ENCODE measurements around the gene UGT1A5.
"Not testable (repeated sequence)": the region's sequence is repeated elsewhere in the genome, so short reads cannot be mapped to it uniquely, and the experiment has no call there.

UGT1A5 gene

GRCh38 chr2:233743464-233744259 is 31.0 kb downstream of the UGT1A5 start:
- TF ChIP-seq CTCF (IDR thresholded peaks at IDR 0.05; ENCODE audit: low read depth, low read length): no peak
- in situ Hi-C loops (cut with HindIII; ENCODE audit: low sequenced_read_pairs): no loop called here
- DNase-seq (ENCODE audit: low read depth, low spot score): no peak
- H3K4me3 ChIP-seq (ENCODE audit: low read depth, low read length): no peak overlapping the region

GRCh38 chr2:233745073-233745755 is 32.5 kb downstream of the UGT1A5 start:
- DNase-seq (ENCODE audit: low read depth, low spot score): no peak
- TF ChIP-seq CTCF (IDR thresholded peaks at IDR 0.05; ENCODE audit: low read depth, low read length): no peak
- no peak overlapping the region for H3K4me3 ChIP-seq (ENCODE audit: low read depth, low read length)
- in situ Hi-C loops (cut with HindIII; ENCODE audit: low sequenced_read_pairs): no loop called here

GRCh38 chr2:233745838-233746237 is 33.1 kb downstream of the UGT1A5 start:
- in situ Hi-C loops (cut with HindIII; ENCODE audit: low sequenced_read_pairs); H3K4me3 ChIP-seq (ENCODE audit: low read depth, low read length); DNase-seq (ENCODE audit: low read depth, low spot score): not testable (repeated sequence)

GRCh38 chr2:233746475-233747282 is 34.0 kb downstream of the UGT1A5 start:
- no peak overlapping the region for H3K4me3 ChIP-seq (ENCODE audit: low read depth, low read length)
- no peak for TF ChIP-seq CTCF (IDR thresholded peaks at IDR 0.05; ENCODE audit: low read depth, low read length)
- DNase-seq (ENCODE audit: low read depth, low spot score): no peak
- in situ Hi-C loops (cut with HindIII; ENCODE audit: low sequenced_read_pairs): no loop called here

- TF ChIP-seq CTCF (IDR thresholded peaks at IDR 0.05; ENCODE audit: low read depth, low read length): no peak
- in situ Hi-C loops (cut with HindIII; ENCODE audit: low sequenced_read_pairs): no loop called here
- no peak overlapping the region for H3K4me3 ChIP-seq (ENCODE audit: low read depth, low read length)
- no peak for DNase-seq (ENCODE audit: low read depth, low spot score)
Measured at GRCh38 chr2:233747283-233747544, 34.5 kb downstream of the UGT1A5 start.

- DNase-seq (ENCODE audit: low read depth, low spot score); in situ Hi-C loops (cut with HindIII; ENCODE audit: low sequenced_read_pairs); H3K4me3 ChIP-seq (ENCODE audit: low read depth, low read length): not testable (repeated sequence)
Measured at GRCh38 chr2:233750689-233751088, 38.0 kb downstream of the UGT1A5 start.

GRCh38 chr2:233751212-233752009 is 38.7 kb downstream of the UGT1A5 start:
- in situ Hi-C loops (cut with HindIII; ENCODE audit: low sequenced_read_pairs); H3K4me3 ChIP-seq (ENCODE audit: low read depth, low read length); DNase-seq (ENCODE audit: low read depth, low spot score): not testable (repeated sequence)

Measured in astrocyte of the spinal cord (primary cell).